Thyroid gland (tissue), 4 donors: ENCODE data around the gene FHDC1.

Experiments used
- CTCF ChIP-seq, 6 experiments: fragments of 200-600 bp in 3 of 6; fragments of 450-650 bp in 3 of 6; sonication (generic) in 3 of 6; IDR thresholded peaks; one replicate each; pipeline ENCODE4 v1.5.1; 2016 to 2019; ENCODE audit warnings: antibody characterized with exemption in 6 of 6, mild to moderate bottlenecking in 2 of 6, inconsistent platforms in 1 of 6, moderate library complexity in 1 of 6
- POLR2A ChIP-seq, 2 donors: fragments of 450-650 bp; IDR thresholded peaks; one replicate each; pipeline ENCODE4 v1.6.1; 2017; ENCODE audit warnings: antibody characterized with exemption in 2 of 2, mild to moderate bottlenecking in 2 of 2, moderate library complexity in 1 of 2

DNA sequence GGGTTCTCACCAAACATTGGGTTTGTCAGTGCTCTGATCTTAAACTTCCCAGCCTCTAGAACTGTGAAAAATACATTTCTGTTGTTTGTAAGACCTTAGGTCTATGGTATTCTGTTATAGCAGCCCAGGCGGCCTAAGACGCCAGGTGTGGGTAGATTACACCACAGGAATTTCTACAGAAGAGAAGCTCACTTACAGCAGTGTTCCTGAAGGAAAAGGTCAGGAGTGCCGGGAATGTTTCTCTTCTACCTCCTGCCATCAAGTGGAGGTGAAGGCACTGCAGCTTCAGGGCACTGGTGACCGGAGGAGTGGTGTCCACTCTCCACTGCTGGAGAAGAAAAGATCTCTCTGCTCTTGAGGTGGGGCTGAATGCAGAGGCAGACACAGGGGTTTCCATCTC lies 45.7 kb downstream of the FHDC1 start:
- TF ChIP-seq CTCF (IDR thresholded peaks at IDR 0.05) (no peak), POLR2A (IDR thresholded peaks at IDR 0.05) (no peak)
